Gastroesophageal sphincter (tissue), 4 donors: Measurements from ENCODE around the gene SCAANT1. TPM values are rescaled to one million over a fixed set of nuclear protein-coding genes. Genes with fewer than 3 reads are reported as not detected.
A peak's percentile ranks its signal among the peaks of the same experiment; 100 is the strongest.

Experiments
- ATAC-seq: fragments of 150-250 bp; one replicate; pipeline ENCODE4 v1.9.1; 2016; ENCODE audit warnings: mild to moderate bottlenecking, moderate library complexity
- H3K27ac ChIP-seq, 4 donors: fragments of 200-600 bp; sonication (generic) in 3 of 4; 1 replicate in 3 of 4; 2 replicates in 1 of 4; pipeline ENCODE4 v1.5.1; 2016 to 2019
- H3K27me3 ChIP-seq: fragments of 200-600 bp; sonication (generic); one replicate; pipeline ENCODE4 v1.5.1; 2019
- H3K36me3 ChIP-seq, 2 donors: fragments of 200-600 bp; sonication (generic); one replicate each; pipeline ENCODE4 v1.5.1; 2019; ENCODE audit warnings: control low read depth in 1 of 2
- H3K4me1 ChIP-seq, 3 donors: fragments of 200-600 bp; sonication (generic); 1 replicate in 2 of 3; 2 replicates in 1 of 3; pipeline ENCODE4 v1.5.1; 2016 to 2019; ENCODE audit warnings: control low read depth in 2 of 3
- H3K4me3 ChIP-seq, 2 donors: fragments of 200-600 bp; sonication (generic); one replicate each; pipeline ENCODE4 v1.5.1; 2019; ENCODE audit warnings: mild to moderate bottlenecking in 1 of 2, moderate library complexity in 1 of 2
- H3K9me3 ChIP-seq, 3 donors: fragments of 200-600 bp; sonication (generic); one replicate each; pipeline ENCODE4 v1.5.1; 2017 to 2019; ENCODE audit warnings: control low read depth in 2 of 3
- CTCF ChIP-seq, 4 experiments: fragments of 200-600 bp in 2 of 4; fragments of 450-650 bp in 2 of 4; sonication (generic) in 1 of 4; IDR thresholded peaks; one replicate each; pipeline ENCODE4 v1.5.1; 2017 to 2019; ENCODE audit warnings: antibody characterized with exemption in 4 of 4, mild to moderate bottlenecking in 2 of 4, moderate library complexity in 2 of 4
- EP300 ChIP-seq: sonication (generic); formaldehyde crosslinking; IDR thresholded peaks from one replicate; pipeline ENCODE4 v1.6.1; 2017; ENCODE audit warnings: antibody characterized with exemption, mild to moderate bottlenecking
- POLR2A ChIP-seq, 2 donors: fragments of 450-650 bp; IDR thresholded peaks; one replicate each; pipeline ENCODE4 v1.6.1; 2017; ENCODE audit warnings: antibody characterized with exemption in 2 of 2, mild to moderate bottlenecking in 2 of 2, moderate library complexity in 1 of 2
- POLR2AphosphoS5 ChIP-seq: sonication (generic); formaldehyde crosslinking; IDR thresholded peaks from one replicate; pipeline ENCODE4 v1.6.1; 2017; ENCODE audit warnings: antibody characterized with exemption
- whole genome bisulfite sequencing, 2 donors: methylation state at CpG; one replicate each; pipeline ENCODE4 v1.1.5; 2018; ENCODE audit warnings: low coverage in 1 of 2; 5-methylcytosine and 5-hydroxymethylcytosine counted together
- total RNA-seq, 4 donors: library from RNA; depleted of rRNA; stranded (reverse); fragments of >200 nt; gene quantifications; one replicate each; pipeline ENCODE4 v1.1.0, GENCODE V29; 2016

Gene SCAANT1
- total RNA-seq, 4 donors from 2014 or later = not detected

GRCh38 chr3:63918321-63918720, 6.1 kb upstream of the SCAANT1 start:
- no peak for TF ChIP-seq POLR2A (IDR thresholded peaks at IDR 0.05)
- TF ChIP-seq EP300 = no peak
- no peak for TF ChIP-seq POLR2AphosphoS5
- TF ChIP-seq CTCF (IDR thresholded peaks at IDR 0.05) = no peak
- H3K9me3 ChIP-seq = no peaks in the 10 kb centered on the region
- no peak for ATAC-seq
- no peak overlapping the region for H3K27ac ChIP-seq
- no peaks in the 10 kb centered on the region for H3K27me3 ChIP-seq
- H3K4me3 ChIP-seq = no peak overlapping the region
- peaks cover 0 to 35% of the 10 kb centered on the region in 2 donors for H3K36me3 ChIP-seq
- peaks cover 3 to 45% (median 9%) of the 10 kb centered on the region in 3 donors for H3K4me1 ChIP-seq

GRCh38 chr3:63914312-63914711, 2.1 kb upstream of the SCAANT1 start:
- no peak for ATAC-seq
- H3K4me1 ChIP-seq = peaks cover 3 to 39% (median 9%) of the 10 kb centered on the region in 3 donors
- peak overlapping the region; percentile 78 to 100 (median 95) for H3K27ac ChIP-seq
- H3K36me3 ChIP-seq = peaks cover 0 to 19% of the 10 kb centered on the region in 2 donors
- H3K9me3 ChIP-seq = no peaks in the 10 kb centered on the region
- H3K27me3 ChIP-seq = no peaks in the 10 kb centered on the region
- TF ChIP-seq EP300 (no peak), POLR2A (IDR thresholded peaks at IDR 0.05) (no peak), POLR2AphosphoS5 (peak; percentile 68), CTCF (IDR thresholded peaks at IDR 0.05) (peak in 2 of 4 experiments; percentile 32 to 36)
- WGBS, 2 donors = 23 to 37% methylated on average over 4 to 5 of the region's 5 CpGs
- peak overlapping the region in 1 of 2 donors; percentile 59 for H3K4me3 ChIP-seq

- Histone ChIP-seq H3K36me3 (peaks cover 0 to 17% of the 10 kb centered on the region in 2 donors), H3K27me3 (no peaks in the 10 kb centered on the region), H3K27ac (peak overlapping the region; percentile 78 to 100 (median 95)), H3K9me3 (no peaks in the 10 kb centered on the region), H3K4me3 (peak overlapping the region; percentile 50 to 59), H3K4me1 (peaks cover 3 to 34% (median 9%) of the 10 kb centered on the region in 3 donors)
- TF ChIP-seq CTCF (IDR thresholded peaks at IDR 0.05) (no peak), EP300 (no peak), POLR2AphosphoS5 (peak; percentile 28), POLR2A (IDR thresholded peaks at IDR 0.05) (peak in 1 of 2 donors; percentile 48)
- WGBS, 2 donors = 5 to 14% methylated on average over 2 to 7 of the region's 46 CpGs
- ATAC-seq = peak; percentile 66
Observed at GRCh38 chr3:63912768-63913588, 795 bp upstream of the SCAANT1 start.

- Histone ChIP-seq H3K9me3 (no peaks in the 10 kb centered on the region), H3K4me3 (peak overlapping the region; percentile 50 to 59), H3K4me1 (peaks cover 3 to 34% (median 9%) of the 10 kb centered on the region in 3 donors), H3K27me3 (no peaks in the 10 kb centered on the region), H3K36me3 (peaks cover 0 to 6% of the 10 kb centered on the region in 2 donors), H3K27ac (peak overlapping the region; percentile 78 to 100 (median 95))
- no peak for ATAC-seq
- TF ChIP-seq CTCF (IDR thresholded peaks at IDR 0.05) (no peak), EP300 (no peak), POLR2A (IDR thresholded peaks at IDR 0.05) (no peak), POLR2AphosphoS5 (no peak)
- 0% methylated on average over 4 to 5 of the region's 18 CpGs for WGBS, 2 donors
Observed at GRCh38 chr3:63911509-63911872, 692 bp downstream of the SCAANT1 start.

- WGBS, 2 donors = 33 to 40% methylated on average over 1 of the region's 1 CpG
- peak overlapping the region in 3 of 4 donors; percentile 90 to 100 (median 100) for H3K27ac ChIP-seq
- H3K27me3 ChIP-seq = no peaks in the 10 kb centered on the region
- H3K36me3 ChIP-seq = peaks cover 0 to 5% of the 10 kb centered on the region in 2 donors
- H3K9me3 ChIP-seq = no peaks in the 10 kb centered on the region
- H3K4me1 ChIP-seq = peaks cover 3 to 34% (median 9%) of the 10 kb centered on the region in 3 donors
- TF ChIP-seq POLR2A (IDR thresholded peaks at IDR 0.05) = no peak
- TF ChIP-seq POLR2AphosphoS5 = no peak
- no peak for TF ChIP-seq CTCF (IDR thresholded peaks at IDR 0.05)
- TF ChIP-seq EP300 = no peak
- no peak for ATAC-seq
- peak overlapping the region in 1 of 2 donors; percentile 59 for H3K4me3 ChIP-seq
Observed at GRCh38 chr3:63910891-63911290, 1.3 kb downstream of the SCAANT1 start.
